ENCODE data around the gene LY6G5C.

- TF ChIP-seq POLR2A (IDR thresholded peaks at IDR 0.05) = no peak
- no peak for TF ChIP-seq CTCF (IDR thresholded peaks at IDR 0.05)
Observed at GRCh38 chr6:31634969-31635575, 45.8 kb downstream of the LY6G5C start.

Measured in adrenal gland (tissue), 5 donors.